PC-3 (cell line): Measurements from ENCODE around the gene NDUFS5.
"Not testable (repeated sequence)": the region's sequence is repeated elsewhere in the genome, so short reads cannot be mapped to it uniquely, and the experiment has no call there.

Experiments used
- EZH2 ChIP-seq: fragments of 300-600 bp; sonication (generic); IDR thresholded peaks from one replicate; pipeline ENCODE4 v1.6.1; 2017; ENCODE audit warnings: antibody characterized with exemption, mild to moderate bottlenecking, low read length; ENCODE audit not compliant: unreplicated experiment
- TF ChIP-seq, protein P1 (sequence below): fragments of 300-600 bp; sonication (generic); conservative IDR thresholded peaks from 2 replicates; pipeline ENCODE4 v1.5.1; 2017; ENCODE audit warnings: antibody characterized with exemption, low read depth, mild to moderate bottlenecking, low read length

DNA sequence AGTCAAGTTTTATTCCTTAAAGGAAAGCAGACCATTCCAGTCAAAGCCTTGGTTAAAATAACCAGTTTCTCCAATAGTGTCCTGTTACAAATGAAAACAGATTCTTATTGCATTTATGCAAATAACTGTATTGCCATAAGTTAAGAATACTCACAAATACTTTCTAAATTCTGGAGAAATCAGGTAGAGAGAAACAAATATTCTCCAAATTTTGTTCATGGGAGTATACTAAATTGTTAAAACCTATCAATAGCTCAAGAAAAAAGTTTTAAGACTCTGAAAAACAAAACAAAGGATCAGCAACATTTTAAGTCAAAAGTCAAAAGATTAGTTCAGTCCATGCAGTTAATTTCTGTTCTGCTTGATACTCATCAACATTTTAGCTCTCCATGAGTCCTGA, 45.4 kb downstream of the NDUFS5 start:
- TF ChIP-seq, protein P1, sequence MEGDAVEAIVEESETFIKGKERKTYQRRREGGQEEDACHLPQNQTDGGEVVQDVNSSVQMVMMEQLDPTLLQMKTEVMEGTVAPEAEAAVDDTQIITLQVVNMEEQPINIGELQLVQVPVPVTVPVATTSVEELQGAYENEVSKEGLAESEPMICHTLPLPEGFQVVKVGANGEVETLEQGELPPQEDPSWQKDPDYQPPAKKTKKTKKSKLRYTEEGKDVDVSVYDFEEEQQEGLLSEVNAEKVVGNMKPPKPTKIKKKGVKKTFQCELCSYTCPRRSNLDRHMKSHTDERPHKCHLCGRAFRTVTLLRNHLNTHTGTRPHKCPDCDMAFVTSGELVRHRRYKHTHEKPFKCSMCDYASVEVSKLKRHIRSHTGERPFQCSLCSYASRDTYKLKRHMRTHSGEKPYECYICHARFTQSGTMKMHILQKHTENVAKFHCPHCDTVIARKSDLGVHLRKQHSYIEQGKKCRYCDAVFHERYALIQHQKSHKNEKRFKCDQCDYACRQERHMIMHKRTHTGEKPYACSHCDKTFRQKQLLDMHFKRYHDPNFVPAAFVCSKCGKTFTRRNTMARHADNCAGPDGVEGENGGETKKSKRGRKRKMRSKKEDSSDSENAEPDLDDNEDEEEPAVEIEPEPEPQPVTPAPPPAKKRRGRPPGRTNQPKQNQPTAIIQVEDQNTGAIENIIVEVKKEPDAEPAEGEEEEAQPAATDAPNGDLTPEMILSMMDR, result not testable (repeated sequence)
- not testable (repeated sequence) for TF ChIP-seq EZH2
